ENCODE measurements around the gene AMPD3.

DNA sequence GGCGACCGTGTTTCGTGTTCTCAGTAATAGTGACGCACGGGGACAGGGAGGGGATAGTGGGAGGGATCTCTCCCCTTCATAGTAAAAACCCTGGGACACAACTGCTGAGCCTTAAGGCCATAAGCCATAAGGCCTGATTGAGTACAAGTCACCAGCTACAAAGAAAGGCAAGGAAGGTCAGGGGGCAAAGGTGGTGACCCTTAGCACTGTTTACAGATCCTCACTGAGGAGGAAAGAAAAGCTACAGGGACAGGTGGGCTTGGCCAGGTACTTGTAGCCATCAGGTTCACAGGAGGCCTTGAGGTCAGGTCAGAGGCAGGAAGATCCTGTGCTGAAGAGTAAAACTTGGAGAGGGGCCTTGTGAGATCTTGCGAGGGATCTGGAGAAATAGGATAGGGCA, 15.1 kb upstream of the AMPD3 start:
- TF ChIP-seq GATA2 (IDR thresholded peaks at IDR 0.05; ENCODE audit: low read depth, low read length): no peak
- no peak for TF ChIP-seq GATA3 (IDR thresholded peaks at IDR 0.05; ENCODE audit: low read depth, low read length)

All from SH-SY5Y (cell line).